Esophagus muscularis mucosa (tissue), 4 donors: ENCODE measurements around the gene TMEM140. TPM values are rescaled to one million over a fixed set of nuclear protein-coding genes. Genes with fewer than 3 reads are reported as not detected.
A peak's percentile ranks its signal among the peaks of the same experiment; 100 is the strongest.

ENCODE experiments used
- DNase-seq: peaks from one replicate; pipeline ENCODE4 v3.0.0-alpha.2; 2017; ENCODE audit errors: extremely low spot score
- H3K27ac ChIP-seq, 4 donors: fragments of 200-600 bp; sonication (generic); replicated peaks in 1 of 4; 1 replicate in 3 of 4; 2 replicates in 1 of 4; pipeline ENCODE4 v1.5.1; 2016 to 2019; ENCODE audit warnings: mild to moderate bottlenecking in 1 of 4
- H3K27me3 ChIP-seq, 4 donors: fragments of 200-600 bp; sonication (generic); one replicate each; pipeline versions ENCODE4 v1.5.1 to v1.6.0; 2016 to 2019
- H3K36me3 ChIP-seq, 4 donors: fragments of 200-600 bp; sonication (generic); one replicate each; pipeline ENCODE4 v1.5.1; 2016 to 2019
- H3K4me1 ChIP-seq, 4 donors: fragments of 200-600 bp; sonication (generic); one replicate each; pipeline ENCODE4 v1.5.1; 2016 to 2019
- H3K4me3 ChIP-seq, 4 donors: fragments of 200-600 bp; sonication (generic); 1 replicate in 2 of 4; 2 replicates in 2 of 4; pipeline ENCODE4 v1.5.1; 2016 to 2019; ENCODE audit warnings: mild to moderate bottlenecking in 4 of 4, moderate library complexity in 1 of 4
- H3K9me3 ChIP-seq, 4 donors: fragments of 200-600 bp; sonication (generic); 1 replicate in 3 of 4; 2 replicates in 1 of 4; pipeline ENCODE4 v1.5.1; 2016 to 2019
- CTCF ChIP-seq, 3 experiments: fragments of 200-600 bp in 2 of 3; fragments of 450-650 bp in 1 of 3; sonication (generic) in 2 of 3; IDR thresholded peaks; one replicate each; pipeline ENCODE4 v1.5.1; 2017 to 2019; ENCODE audit warnings: antibody characterized with exemption in 3 of 3, mild to moderate bottlenecking in 2 of 3, moderate library complexity in 1 of 3
- EP300 ChIP-seq: sonication (generic); formaldehyde crosslinking; IDR thresholded peaks from one replicate; pipeline ENCODE4 v1.6.1; 2017; ENCODE audit warnings: antibody characterized with exemption
- POLR2A ChIP-seq: fragments of 450-650 bp; IDR thresholded peaks from one replicate; pipeline ENCODE4 v1.6.1; 2017; ENCODE audit warnings: antibody characterized with exemption, moderate library complexity, mild to moderate bottlenecking, low read depth
- POLR2AphosphoS5 ChIP-seq, 2 donors: sonication (generic); formaldehyde crosslinking; IDR thresholded peaks; one replicate each; pipeline ENCODE4 v1.6.1; 2017; ENCODE audit warnings: antibody characterized with exemption in 2 of 2
- WGBS: methylation state at CpG from one replicate; pipeline ENCODE4 v1.1.5; 2018; 5-methylcytosine and 5-hydroxymethylcytosine counted together
- intact Hi-C: fragments of 100-400 bp; cut with DNase I; formaldehyde crosslinking; loops from one replicate; pipeline ENCODE4 v1.15.1; 2023
- total RNA-seq, 4 donors: library from RNA; depleted of rRNA; stranded (reverse); fragments of >200 nt; gene quantifications; one replicate each; pipeline versions ENCODE4 v1.1.0 to v1.2.1, GENCODE V29; 2016

Gene TMEM140
- total RNA-seq, 4 donors from 2014 or later, result 13.0 to 21.2 (median 17.1) TPM

DNA sequence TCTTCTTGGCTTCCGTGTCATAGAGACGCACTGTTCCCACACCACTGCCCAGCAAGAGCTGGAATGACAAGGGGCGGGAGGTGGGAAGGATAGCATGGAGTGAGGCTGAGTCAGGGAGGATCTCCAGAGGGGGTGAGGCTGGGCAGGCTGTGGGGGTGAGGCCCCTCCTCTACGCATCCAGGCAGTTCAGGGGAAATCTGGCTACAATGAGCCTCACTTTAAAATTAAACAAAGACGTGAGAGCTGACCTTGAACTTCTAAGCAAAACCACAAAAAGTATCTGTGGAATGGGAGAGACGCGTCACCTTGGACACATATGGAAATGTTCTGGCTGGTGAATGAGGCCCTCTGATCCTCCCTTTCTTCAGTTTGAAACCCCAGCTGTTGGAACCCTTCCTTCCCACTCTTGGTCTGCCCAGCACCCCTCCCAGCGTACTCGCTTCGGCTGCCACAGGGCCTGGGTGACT is 45.8 kb downstream of the TMEM140 start:
- no peaks in the 10 kb centered on the region for H3K9me3 ChIP-seq
- no peak for DNase-seq
- intact Hi-C loops, result no loop called here
- H3K27ac ChIP-seq, result peak overlapping the region; percentile 71 to 77 (median 76)
- peaks cover 34 to 95% (median 74%) of the 10 kb centered on the region in 4 donors for H3K36me3 ChIP-seq
- H3K4me1 ChIP-seq, result peaks cover 9 to 38% (median 31%) of the 10 kb centered on the region in 4 donors
- no peak overlapping the region for H3K4me3 ChIP-seq
- H3K27me3 ChIP-seq, result no peaks in the 10 kb centered on the region
- 73% methylated on average over 10 of the region's 10 CpGs for WGBS
- TF ChIP-seq POLR2A (no peak), POLR2AphosphoS5 (IDR thresholded peaks at IDR 0.05) (peak in 1 of 2 donors; percentile 70), CTCF (IDR thresholded peaks at IDR 0.05) (no peak)

DNA sequence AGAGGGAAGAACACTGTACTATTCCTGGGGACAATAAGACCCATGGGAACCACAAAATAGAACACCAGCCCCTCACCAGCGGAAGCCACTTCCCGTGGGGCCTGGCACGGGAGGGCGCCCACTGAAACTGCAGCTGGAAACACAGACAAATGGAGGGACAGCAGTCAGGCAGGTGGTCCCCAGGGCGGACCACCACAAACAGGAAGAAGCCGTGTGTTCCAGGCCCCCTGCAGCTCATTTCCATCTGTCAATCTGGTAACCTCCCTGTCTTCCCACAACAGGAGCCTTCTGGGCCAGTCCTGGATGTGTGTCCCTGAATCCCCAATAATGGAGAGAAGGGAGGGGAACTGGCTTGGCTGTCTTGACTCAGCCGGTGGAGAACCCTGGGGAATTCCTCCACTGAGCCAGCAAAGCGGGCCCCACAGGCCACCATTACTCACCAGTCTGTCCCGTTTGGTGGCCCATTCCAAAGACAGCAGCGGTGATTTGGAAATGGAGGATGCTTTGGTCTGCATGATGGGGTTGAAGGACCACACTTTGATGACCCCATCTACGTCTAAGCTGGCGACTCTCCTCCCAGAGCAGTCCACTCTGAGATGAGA is 46.7 kb downstream of the TMEM140 start:
- TF ChIP-seq POLR2AphosphoS5 (IDR thresholded peaks at IDR 0.05), result no peak
- TF ChIP-seq CTCF (IDR thresholded peaks at IDR 0.05), result no peak
- TF ChIP-seq EP300, result no peak
- no peak for TF ChIP-seq POLR2A
- Histone ChIP-seq H3K9me3 (no peaks in the 10 kb centered on the region), H3K4me3 (no peak overlapping the region), H3K27ac (peak overlapping the region; percentile 71 to 77 (median 76)), H3K36me3 (peaks cover 27 to 95% (median 75%) of the 10 kb centered on the region in 4 donors), H3K4me1 (peaks cover 4 to 31% (median 24%) of the 10 kb centered on the region in 4 donors), H3K27me3 (no peaks in the 10 kb centered on the region)
- 93% methylated on average over 10 of the region's 12 CpGs for WGBS
- intact Hi-C loops, result no loop called here
- DNase-seq, result no peak

- peaks cover 27 to 94% (median 80%) of the 10 kb centered on the region in 4 donors for H3K36me3 ChIP-seq
Observed at GRCh38 chr7:135195156-135195555, 47.3 kb downstream of the TMEM140 start.

GRCh38 chr7:135195968-135196629 is 48.2 kb downstream of the TMEM140 start:
- no peak for DNase-seq

More at GRCh38 chr7:135195156-135195555, 47.3 kb downstream of the TMEM140 start:
- Histone ChIP-seq H3K27ac (peak overlapping the region in 3 of 4 donors; percentile 71 to 77 (median 75)), H3K9me3 (no peaks in the 10 kb centered on the region), H3K4me1 (peaks cover 0 to 25% (median 19%) of the 10 kb centered on the region in 4 donors), H3K4me3 (no peak overlapping the region), H3K27me3 (no peaks in the 10 kb centered on the region)
- WGBS, result 79% methylated on average over 4 of the region's 4 CpGs
- intact Hi-C loops, result no loop called here
- DNase-seq, result no peak
- no peak for TF ChIP-seq EP300
- TF ChIP-seq POLR2A, result no peak
- TF ChIP-seq CTCF (IDR thresholded peaks at IDR 0.05), result no peak
- no peak for TF ChIP-seq POLR2AphosphoS5 (IDR thresholded peaks at IDR 0.05)

More at GRCh38 chr7:135195968-135196629, 48.2 kb downstream of the TMEM140 start:
- WGBS, result 87% methylated on average over 8 of the region's 14 CpGs
- peaks cover 6 to 25% (median 19%) of the 10 kb centered on the region in 4 donors for H3K4me1 ChIP-seq
- H3K9me3 ChIP-seq, result no peaks in the 10 kb centered on the region
- no peak for TF ChIP-seq POLR2A
- no peak for TF ChIP-seq POLR2AphosphoS5 (IDR thresholded peaks at IDR 0.05)
- no peak for TF ChIP-seq CTCF (IDR thresholded peaks at IDR 0.05)
- no peak for TF ChIP-seq EP300
- H3K4me3 ChIP-seq, result no peak overlapping the region
- H3K27ac ChIP-seq, result peak overlapping the region in 1 of 4 donors; percentile 10
- no peaks in the 10 kb centered on the region for H3K27me3 ChIP-seq
- intact Hi-C loops, result no loop called here
- H3K36me3 ChIP-seq, result peaks cover 27 to 95% (median 83%) of the 10 kb centered on the region in 4 donors
